IMR-90 (cell line): Measurements from ENCODE around the gene HYCC2. TPM values are rescaled to one million over a fixed set of nuclear protein-coding genes. Genes with fewer than 3 reads are reported as not detected.

ENCODE experiments used
- ATAC-seq: fragments of 200-7000 bp; cut with Tn5 transposase; 2 replicates; pipeline ENCODE4 v1.9.1; 2020; ENCODE audit warnings: low read depth, mild to moderate bottlenecking, moderate library complexity
- BruUV-seq: library from RNA; stranded (reverse); fragments of 400-500 nt; replicated peaks from 2 replicates; lab custom pipeline; 2021; lab: Mats Ljungman, UMichigan
- CTCF ChIA-PET: fragments of 300-600 bp; formaldehyde crosslinking; extraction: SDS; loops from one replicate; lab custom pipeline; 2021; ENCODE audit warnings: antibody characterized with exemption; lab: Yijun Ruan, JAX
- POLR2A ChIA-PET: fragments of 300-600 bp; sonication (Branson Sonifier 250); formaldehyde crosslinking; loops from one replicate; lab custom pipeline; 2022; ENCODE audit warnings: antibody characterized with exemption; ENCODE audit not compliant: unreplicated experiment; lab: Charles Lee
- DNase-seq: peaks from one replicate; pipeline ENCODE4 v3.0.0; 2013
- H2AFZ ChIP-seq: replicated peaks from 2 replicates; pipeline ENCODE3; 2013; ENCODE audit warnings: low read length, mild to moderate bottlenecking; ENCODE audit not compliant: poor library complexity
- H2AK5ac ChIP-seq: 2 replicates; pipeline ENCODE4 v1.6.1; 2013; ENCODE audit warnings: low read depth, low read length, inconsistent platforms
- H2AK9ac ChIP-seq: replicated peaks from 2 replicates; pipeline ENCODE3; 2013; ENCODE audit warnings: mild to moderate bottlenecking, low read depth, low read length, moderate library complexity; ENCODE audit not compliant: poor library complexity
- H2BK120ac ChIP-seq: 2 replicates; pipeline ENCODE4 v1.6.1; 2013; ENCODE audit warnings: low read depth, low read length, inconsistent platforms
- H2BK15ac ChIP-seq: 3 replicates; pipeline ENCODE4 v1.6.1; 2013; ENCODE audit warnings: low read depth, low read length, inconsistent platforms
- H2BK20ac ChIP-seq: 2 replicates; pipeline ENCODE4 v1.6.1; 2013; ENCODE audit warnings: low read depth, mild to moderate bottlenecking, inconsistent platforms, low read length, moderate library complexity
- H2BK5ac ChIP-seq: 2 replicates; pipeline ENCODE4 v1.6.1; 2013; ENCODE audit warnings: mild to moderate bottlenecking, low read depth, low read length, inconsistent platforms; ENCODE audit not compliant: poor library complexity, severe bottlenecking
- H3K14ac ChIP-seq: replicated peaks from 2 replicates; pipeline ENCODE4 v1.6.1; 2013; ENCODE audit warnings: low read depth, low read length, inconsistent platforms
- H3K18ac ChIP-seq: 2 replicates; pipeline ENCODE4 v1.6.1; 2013; ENCODE audit warnings: low read depth, low read length, control low read depth
- H3K23ac ChIP-seq: 2 replicates; pipeline ENCODE4 v1.6.1; 2013; ENCODE audit warnings: low read depth, low read length, inconsistent platforms
- H3K27ac ChIP-seq: 2 replicates; pipeline ENCODE4 v1.5.1; 2013; ENCODE audit warnings: mild to moderate bottlenecking, control low read depth, low read length; ENCODE audit not compliant: insufficient read depth
- H3K27me3 ChIP-seq: 2 replicates; pipeline ENCODE4 v1.6.1; 2013; ENCODE audit warnings: low read length; ENCODE audit not compliant: control insufficient read depth, insufficient read depth
- H3K36me3 ChIP-seq: 2 replicates; pipeline ENCODE4 v1.6.1; 2013; ENCODE audit warnings: low read length, mixed read lengths; ENCODE audit not compliant: control insufficient read depth, insufficient read depth
- H3K4ac ChIP-seq: 2 replicates; pipeline ENCODE4 v1.6.1; 2013; ENCODE audit warnings: low read depth, low read length, inconsistent platforms
- H3K4me1 ChIP-seq: 2 replicates; pipeline ENCODE4 v1.6.1; 2013; ENCODE audit warnings: low read length, mixed read lengths; ENCODE audit not compliant: control insufficient read depth, insufficient read depth
- H3K4me2 ChIP-seq: 2 replicates; pipeline ENCODE4 v1.6.1; 2013; ENCODE audit warnings: low read depth, mild to moderate bottlenecking, control low read depth, low read length, moderate library complexity
- H3K4me3 ChIP-seq: 2 replicates; pipeline ENCODE4 v1.5.1; 2013; ENCODE audit warnings: low read depth, mild to moderate bottlenecking, control low read depth, low read length, moderate library complexity; ENCODE audit not compliant: insufficient read depth
- H3K56ac ChIP-seq: 2 replicates; pipeline ENCODE4 v1.6.1; 2013; ENCODE audit warnings: low read length, inconsistent platforms; ENCODE audit not compliant: insufficient read depth; ENCODE audit errors: extremely low read depth
- H3K79me1 ChIP-seq, 2 experiments: 2 replicates each; pipeline ENCODE4 v1.6.1; 2013; ENCODE audit warnings: low read length in 2 of 2, inconsistent platforms in 1 of 2, low read depth in 1 of 2
- H3K9ac ChIP-seq: 2 replicates; pipeline ENCODE4 v1.6.1; 2013; ENCODE audit warnings: low read depth, low read length, control low read depth
- H3K9me1 ChIP-seq: 2 replicates; pipeline ENCODE4 v1.6.1; 2013; ENCODE audit warnings: low read length, inconsistent platforms; ENCODE audit not compliant: insufficient read depth
- H3K9me3 ChIP-seq: 2 replicates; pipeline ENCODE4 v1.6.1; 2013; ENCODE audit warnings: low read length; ENCODE audit not compliant: control insufficient read depth, insufficient read depth
- H4K20me1 ChIP-seq: 2 replicates; pipeline ENCODE4 v1.6.1; 2013; ENCODE audit warnings: low read length, inconsistent platforms; ENCODE audit not compliant: insufficient read depth
- H4K5ac ChIP-seq: 2 replicates; pipeline ENCODE4 v1.6.1; 2013; ENCODE audit warnings: mild to moderate bottlenecking, low read depth, low read length, control low read depth
- H4K8ac ChIP-seq, 2 experiments: 2 replicates each; pipeline ENCODE4 v1.6.1; 2013; ENCODE audit warnings: low read depth in 2 of 2, low read length in 2 of 2, control low read depth in 1 of 2, inconsistent platforms in 1 of 2
- H4K91ac ChIP-seq: 2 replicates; pipeline ENCODE4 v1.6.1; 2013; ENCODE audit warnings: low read depth, low read length, inconsistent platforms; ENCODE audit not compliant: insufficient read depth
- BHLHE40 ChIP-seq: fragments of 150-350 bp; IDR thresholded peaks from 2 replicates; pipeline ENCODE4 v1.6.1; 2016; ENCODE audit warnings: mild to moderate bottlenecking, low read depth, low read length
- CEBPB ChIP-seq: IDR thresholded peaks from 2 replicates; pipeline ENCODE4 v1.6.1; 2012; ENCODE audit warnings: low read depth, low read length, improper control_type of control experiment
- CHD1 ChIP-seq: IDR thresholded peaks from 2 replicates; pipeline ENCODE4 v1.6.1; 2012; ENCODE audit warnings: low read depth, low read length, improper control_type of control experiment
- FOS ChIP-seq: fragments of 150-350 bp; IDR thresholded peaks from 2 replicates; pipeline ENCODE4 v1.6.1; 2016; ENCODE audit warnings: low read depth, low read length
- MXI1 ChIP-seq: IDR thresholded peaks from 2 replicates; pipeline ENCODE4 v1.6.1; 2012; ENCODE audit warnings: low read depth, mild to moderate bottlenecking, low read length, moderate library complexity, borderline replicate concordance
- NFE2L2 ChIP-seq: fragments of 150-350 bp; IDR thresholded peaks from 2 replicates; pipeline ENCODE4 v1.6.1; 2016; ENCODE audit warnings: low read depth, mild to moderate bottlenecking, low read length
- RCOR1 ChIP-seq: IDR thresholded peaks from 2 replicates; pipeline ENCODE4 v1.6.1; 2012; ENCODE audit warnings: mild to moderate bottlenecking, low read length, improper control_type of control experiment; ENCODE audit not compliant: insufficient replicate concordance
- RFX5 ChIP-seq: IDR thresholded peaks from 2 replicates; pipeline ENCODE4 v1.8.0; 2012; ENCODE audit warnings: low read depth, mild to moderate bottlenecking, low read length, moderate library complexity
- SMC3 ChIP-seq: fragments of 150-350 bp; IDR thresholded peaks from 2 replicates; pipeline ENCODE4 v1.6.1; 2016; ENCODE audit warnings: low read depth, mild to moderate bottlenecking, antibody characterized with exemption, low read length, moderate library complexity
- USF2 ChIP-seq: fragments of 150-350 bp; IDR thresholded peaks from 2 replicates; pipeline ENCODE4 v1.6.1; 2017; ENCODE audit warnings: mild to moderate bottlenecking, antibody characterized with exemption, low read length, low read depth
- WGBS, 2 experiments: methylation state at CpG; one replicate each; pipeline versions ENCODE4 v1.1.5 to v1.1.7; 2013; ENCODE audit warnings: missing lambda C conversion rate in 2 of 2; ENCODE audit not compliant: insufficient read length in 1 of 2; ENCODE audit errors: extremely low coverage in 2 of 2; 5-methylcytosine and 5-hydroxymethylcytosine counted together
- dilution Hi-C: fragments of 300-500 bp; cut with HindIII; formaldehyde crosslinking; loops from one replicate; pipeline ENCODE4 v1.14.3; 2018; ENCODE audit warnings: low sequenced_read_pairs; ENCODE audit not compliant: unreplicated experiment
- in situ Hi-C: fragments of 300-500 bp; cut with MboI; formaldehyde crosslinking; loops from 3 replicates; pipeline ENCODE4 v1.14.3; 2019; ENCODE audit warnings: low sequenced_read_pairs, inconsistent platforms, mixed read lengths
- intact Hi-C: fragments of 100-400 bp; cut with micrococcal nuclease; formaldehyde crosslinking; loops from 2 replicates; pipeline ENCODE4 v1.10.0; 2022
- polyA plus RNA-seq, 3 experiments: library from polyadenylated mRNA; depleted of rRNA; stranded (reverse); fragments of >200 nt; gene quantifications; 2 replicates each; pipeline ENCODE4 v1.2.3, GENCODE V29; 2012; ENCODE audit warnings: low replicate concordance in 1 of 3
- total RNA-seq: library from RNA; depleted of rRNA; stranded (reverse); fragments of >200 nt; gene quantifications from 2 replicates; pipeline ENCODE4 v1.2.3, GENCODE V29; 2012
- TF ChIP-seq, protein P1 (sequence below): fragments of 150-350 bp; IDR thresholded peaks from 2 replicates; pipeline ENCODE4 v1.6.1; 2016; ENCODE audit warnings: low read depth, mild to moderate bottlenecking, low read length, moderate library complexity, borderline replicate concordance
- TF ChIP-seq, protein P2 (sequence below): conservative IDR thresholded peaks from 2 replicates; pipeline ENCODE4 v1.5.1; 2012; ENCODE audit warnings: mild to moderate bottlenecking, low read depth, low read length, improper control_type of control experiment

The HYCC2 gene
- total and polyA plus RNA-seq, 2 of the 4 experiments (the other 2 are of a cell fraction): 2.2 to 9.1 TPM

- TF ChIP-seq MXI1 (no peak), CHD1 (no peak), RCOR1 (no peak), FOS (no peak), CEBPB (no peak), SMC3 (no peak), USF2 (no peak), NFE2L2 (no peak), RFX5 (no peak), BHLHE40 (no peak)
- TF ChIP-seq, protein P1, sequence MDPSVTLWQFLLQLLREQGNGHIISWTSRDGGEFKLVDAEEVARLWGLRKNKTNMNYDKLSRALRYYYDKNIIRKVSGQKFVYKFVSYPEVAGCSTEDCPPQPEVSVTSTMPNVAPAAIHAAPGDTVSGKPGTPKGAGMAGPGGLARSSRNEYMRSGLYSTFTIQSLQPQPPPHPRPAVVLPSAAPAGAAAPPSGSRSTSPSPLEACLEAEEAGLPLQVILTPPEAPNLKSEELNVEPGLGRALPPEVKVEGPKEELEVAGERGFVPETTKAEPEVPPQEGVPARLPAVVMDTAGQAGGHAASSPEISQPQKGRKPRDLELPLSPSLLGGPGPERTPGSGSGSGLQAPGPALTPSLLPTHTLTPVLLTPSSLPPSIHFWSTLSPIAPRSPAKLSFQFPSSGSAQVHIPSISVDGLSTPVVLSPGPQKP: no peak
- TF ChIP-seq, protein P2, sequence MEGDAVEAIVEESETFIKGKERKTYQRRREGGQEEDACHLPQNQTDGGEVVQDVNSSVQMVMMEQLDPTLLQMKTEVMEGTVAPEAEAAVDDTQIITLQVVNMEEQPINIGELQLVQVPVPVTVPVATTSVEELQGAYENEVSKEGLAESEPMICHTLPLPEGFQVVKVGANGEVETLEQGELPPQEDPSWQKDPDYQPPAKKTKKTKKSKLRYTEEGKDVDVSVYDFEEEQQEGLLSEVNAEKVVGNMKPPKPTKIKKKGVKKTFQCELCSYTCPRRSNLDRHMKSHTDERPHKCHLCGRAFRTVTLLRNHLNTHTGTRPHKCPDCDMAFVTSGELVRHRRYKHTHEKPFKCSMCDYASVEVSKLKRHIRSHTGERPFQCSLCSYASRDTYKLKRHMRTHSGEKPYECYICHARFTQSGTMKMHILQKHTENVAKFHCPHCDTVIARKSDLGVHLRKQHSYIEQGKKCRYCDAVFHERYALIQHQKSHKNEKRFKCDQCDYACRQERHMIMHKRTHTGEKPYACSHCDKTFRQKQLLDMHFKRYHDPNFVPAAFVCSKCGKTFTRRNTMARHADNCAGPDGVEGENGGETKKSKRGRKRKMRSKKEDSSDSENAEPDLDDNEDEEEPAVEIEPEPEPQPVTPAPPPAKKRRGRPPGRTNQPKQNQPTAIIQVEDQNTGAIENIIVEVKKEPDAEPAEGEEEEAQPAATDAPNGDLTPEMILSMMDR: no peak
- Histone ChIP-seq H2BK15ac (no peak overlapping the region), H3K27ac (no peak overlapping the region), H2AK5ac (no peak overlapping the region), H3K4ac (no peak overlapping the region), H4K5ac (no peak overlapping the region), H2AFZ (no peak overlapping the region), H2BK120ac (no peak overlapping the region), H4K20me1 (peaks cover 9% of the 10 kb centered on the region; the same call in 1 of the 2 replicates), H3K9me1 (peaks cover 7% of the 10 kb centered on the region), H3K27me3 (no peaks in the 10 kb centered on the region), H4K8ac (no peak overlapping the region), H3K36me3 (peaks cover 1% of the 10 kb centered on the region), H3K18ac (no peak overlapping the region), H4K91ac (no peak overlapping the region), H3K4me1 (peaks cover 2% of the 10 kb centered on the region), H3K79me1 (peaks cover 33 to 69% of the 10 kb centered on the region in 2 experiments), H3K4me2 (0 out of 2 replicates have a peak overlapping the region, but pooled peaks have one; percentile 20), H2BK5ac (no peak overlapping the region), H3K4me3 (no peak overlapping the region), H3K23ac (no peak overlapping the region), H3K56ac (no peak overlapping the region), H3K9ac (no peak overlapping the region), H3K9me3 (no peaks in the 10 kb centered on the region), H3K14ac (no peak overlapping the region), H2BK20ac (no peak overlapping the region), H2AK9ac (no peak overlapping the region)
- CTCF ChIA-PET: interaction anchor here (0.6 to 1.1 kb wide), 3 partner anchors 9 to 1568 kb away, joined by 3 read pairs; no protein-coding TSS in a partner anchor
- WGBS, 2 experiments: no CpG with 5 or more reads among the region's 2 CpGs
- peak; percentile 29 for DNase-seq
- in situ Hi-C loops: no loop called here
- intact Hi-C loops: no loop called here
- dilution Hi-C loops: no loop called here
- POLR2A ChIA-PET: no interaction called here
- no TSS peak for BruUV-seq
- peak; percentile 53 for ATAC-seq
Measured at GRCh38 chr2:201057087-201057521, 14.4 kb downstream of the HYCC2 start.
